Measurements from ENCODE around the gene EGFL8. TPM values are rescaled to one million over a fixed set of nuclear protein-coding genes. Genes with fewer than 3 reads are reported as not detected.

Gene EGFL8
- total RNA-seq, 2 experiments from 2014 or later: 11.4 to 13.1 TPM

DNA sequence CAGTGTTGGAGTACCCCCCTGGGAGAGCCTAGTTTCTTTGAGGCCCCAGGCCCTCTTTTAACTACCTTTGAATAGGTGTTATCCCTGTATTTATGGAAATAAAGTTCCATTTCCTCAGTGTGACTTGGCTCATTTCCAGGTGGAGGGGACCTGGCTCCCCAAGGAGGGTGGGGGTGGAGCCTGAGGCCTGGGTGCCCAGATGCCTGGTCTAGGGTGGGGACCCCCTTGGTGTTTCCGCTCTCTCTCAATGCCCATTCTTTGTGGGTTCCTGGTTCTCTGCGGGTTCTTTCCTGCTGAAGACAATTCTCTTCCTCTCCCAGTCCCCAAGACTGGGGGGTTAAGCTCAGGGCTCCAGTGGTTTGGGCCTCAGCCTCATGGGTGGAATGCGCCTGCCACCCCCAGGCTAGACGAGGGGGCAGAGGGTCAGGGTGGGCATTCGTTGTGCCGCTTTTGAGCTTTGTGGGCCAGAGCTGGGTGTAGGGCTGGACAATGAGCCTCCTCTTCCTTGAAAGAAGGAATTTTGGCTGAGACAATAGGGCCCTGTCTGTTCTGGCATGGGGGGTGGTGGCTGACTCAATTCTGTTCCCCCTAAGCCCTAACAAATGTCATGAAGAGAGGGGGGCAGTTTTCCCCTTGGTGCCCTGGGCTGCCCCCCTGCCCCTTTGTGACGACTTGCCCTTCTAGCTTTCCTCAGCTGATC, 686 bp upstream of the EGFL8 start:
- Mint-ChIP-seq H3K4me3 (no peak overlapping the region), H3K27me3 (no peaks in the 10 kb centered on the region), H3K4me1 (no peaks in the 10 kb centered on the region), H3K36me3 (peaks cover 2% of the 10 kb centered on the region), H3K9me3 (ENCODE audit: low read depth) (no peaks in the 10 kb centered on the region), H3K27ac (no peak overlapping the region)
- CTCF ChIA-PET: interaction anchor here (1.5 to 1.8 kb wide), 2 partner anchors 9 to 16 kb away, joined by 4 to 8 read pairs; no protein-coding TSS in a partner anchor
- no peak for DNase-seq
- no peak for ATAC-seq

- no peak overlapping the region for H3K4me3 Mint-ChIP-seq
- no peaks in the 10 kb centered on the region for H3K4me1 Mint-ChIP-seq
- ATAC-seq (no peak), DNase-seq (no peak)
- H3K36me3 Mint-ChIP-seq: peaks cover 6% of the 10 kb centered on the region
- H3K27me3 Mint-ChIP-seq: no peaks in the 10 kb centered on the region
- no peaks in the 10 kb centered on the region for H3K9me3 Mint-ChIP-seq (ENCODE audit: low read depth)
- no peak overlapping the region for H3K27ac Mint-ChIP-seq
- CTCF ChIA-PET: no interaction called here
Observed at GRCh38 chr6:32166411-32167061, 2.1 kb downstream of the EGFL8 start.

DNA sequence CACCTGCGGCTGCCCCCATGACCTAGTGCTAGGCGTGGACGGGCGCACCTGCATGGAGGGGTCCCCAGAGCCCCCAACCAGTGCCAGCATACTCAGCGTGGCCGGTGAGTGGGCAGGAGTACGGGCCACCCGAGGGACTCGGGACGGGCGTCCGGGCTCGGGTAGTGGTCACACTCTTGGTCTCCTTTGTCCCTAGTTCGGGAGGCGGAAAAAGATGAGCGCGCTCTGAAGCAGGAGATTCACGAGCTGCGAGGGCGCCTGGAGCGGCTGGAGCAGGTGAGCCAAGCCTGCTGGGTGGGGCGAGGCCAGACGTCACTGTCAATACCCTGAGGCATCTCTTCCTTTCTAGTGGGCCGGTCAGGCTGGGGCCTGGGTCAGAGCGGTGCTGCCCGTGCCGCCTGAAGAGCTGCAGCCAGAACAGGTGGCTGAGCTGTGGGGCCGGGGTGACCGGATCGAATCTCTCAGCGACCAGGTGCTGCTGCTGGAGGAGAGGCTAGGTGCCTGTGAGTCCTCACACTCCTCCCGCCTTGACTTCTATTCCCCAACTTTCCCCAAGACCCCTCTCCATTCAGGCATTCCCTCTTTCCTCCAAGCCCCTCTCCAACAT, 2.9 kb downstream of the EGFL8 start:
- Mint-ChIP-seq H3K4me3 (no peak overlapping the region), H3K9me3 (ENCODE audit: low read depth) (no peaks in the 10 kb centered on the region), H3K27me3 (no peaks in the 10 kb centered on the region), H3K4me1 (no peaks in the 10 kb centered on the region), H3K36me3 (peaks cover 6% of the 10 kb centered on the region), H3K27ac (no peak overlapping the region)
- DNase-seq (no peak), ATAC-seq (no peak)
- CTCF ChIA-PET: no interaction called here

- Mint-ChIP-seq H3K9me3 (ENCODE audit: low read depth) (no peaks in the 10 kb centered on the region), H3K27ac (no peak overlapping the region), H3K27me3 (no peaks in the 10 kb centered on the region), H3K4me3 (no peak overlapping the region), H3K36me3 (peaks cover 6% of the 10 kb centered on the region), H3K4me1 (peaks cover 3% of the 10 kb centered on the region)
- no peak for ATAC-seq
- DNase-seq: no peak
- CTCF ChIA-PET: no interaction called here
Observed at GRCh38 chr6:32167761-32168262, 3.4 kb downstream of the EGFL8 start.

GRCh38 chr6:32168350-32168749, 4.0 kb downstream of the EGFL8 start:
- ATAC-seq: no peak
- no peaks in the 10 kb centered on the region for H3K27me3 Mint-ChIP-seq
- H3K4me1 Mint-ChIP-seq: peaks cover 8% of the 10 kb centered on the region
- no peak for DNase-seq
- CTCF ChIA-PET: no interaction called here
- H3K36me3 Mint-ChIP-seq: peaks cover 6% of the 10 kb centered on the region
- peak overlapping the region; percentile 26 for H3K27ac Mint-ChIP-seq
- no peak overlapping the region for H3K4me3 Mint-ChIP-seq
- no peaks in the 10 kb centered on the region for H3K9me3 Mint-ChIP-seq (ENCODE audit: low read depth)

DNA sequence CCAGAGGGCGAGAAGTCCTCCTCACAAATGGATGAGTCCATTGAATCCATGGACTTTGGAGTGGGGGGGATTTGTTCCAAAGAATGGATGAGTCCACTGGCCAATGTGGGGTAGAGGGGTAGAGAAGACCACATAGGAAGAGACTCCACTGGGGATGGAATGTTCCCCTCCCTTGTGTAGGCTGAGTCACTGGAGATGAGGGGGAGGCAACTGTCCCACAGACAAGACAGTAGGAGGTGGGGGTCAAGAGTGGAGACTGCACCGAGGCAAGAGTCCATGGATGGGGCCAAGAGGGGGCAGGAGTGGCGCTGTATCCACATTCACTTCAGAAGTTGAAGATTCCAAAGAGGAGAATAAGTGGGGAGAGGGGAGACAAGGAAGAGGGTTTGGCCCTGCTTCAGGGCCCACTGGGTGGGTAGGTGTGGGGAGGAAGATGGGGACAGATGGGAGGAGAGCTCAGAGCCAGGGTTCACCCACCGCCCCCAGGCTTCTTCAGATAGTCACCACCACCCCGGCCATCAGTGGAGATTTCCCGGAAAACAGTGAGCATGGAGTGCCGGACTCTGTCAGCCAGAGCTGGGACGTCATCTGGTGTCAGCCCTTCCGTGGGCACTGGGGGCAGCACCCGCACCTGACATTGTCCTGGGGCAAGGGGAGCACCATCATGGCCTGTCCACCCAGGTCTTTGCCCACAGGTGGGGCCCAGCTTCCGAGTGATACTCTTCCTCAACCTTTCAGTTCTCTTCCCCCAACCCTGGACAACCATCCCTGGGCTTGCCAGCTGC, 4.6 kb downstream of the EGFL8 start:
- ATAC-seq: no peak
- CTCF ChIA-PET: interaction anchor here (1.3 kb wide), 1 partner anchor 50 kb away, joined by 3 read pairs; no protein-coding TSS in a partner anchor

GRCh38 chr6:32170294-32170693, 5.9 kb downstream of the EGFL8 start:
- CTCF ChIA-PET: no interaction called here
- H3K4me3 Mint-ChIP-seq: no peak overlapping the region
- H3K9me3 Mint-ChIP-seq (ENCODE audit: low read depth): no peaks in the 10 kb centered on the region
- H3K27me3 Mint-ChIP-seq: no peaks in the 10 kb centered on the region
- no peak for ATAC-seq
- H3K27ac Mint-ChIP-seq: no peak overlapping the region
- DNase-seq: no peak
- H3K4me1 Mint-ChIP-seq: peaks cover 28% of the 10 kb centered on the region
- H3K36me3 Mint-ChIP-seq: peaks cover 6% of the 10 kb centered on the region

More for the DNA sequence above, 4.6 kb downstream of the EGFL8 start:
- no peak overlapping the region for H3K4me3 Mint-ChIP-seq
- no peak overlapping the region for H3K27ac Mint-ChIP-seq
- H3K9me3 Mint-ChIP-seq (ENCODE audit: low read depth): no peaks in the 10 kb centered on the region
- H3K4me1 Mint-ChIP-seq: peaks cover 15% of the 10 kb centered on the region
- H3K27me3 Mint-ChIP-seq: no peaks in the 10 kb centered on the region
- peaks cover 6% of the 10 kb centered on the region for H3K36me3 Mint-ChIP-seq
- no peak for DNase-seq

DNA sequence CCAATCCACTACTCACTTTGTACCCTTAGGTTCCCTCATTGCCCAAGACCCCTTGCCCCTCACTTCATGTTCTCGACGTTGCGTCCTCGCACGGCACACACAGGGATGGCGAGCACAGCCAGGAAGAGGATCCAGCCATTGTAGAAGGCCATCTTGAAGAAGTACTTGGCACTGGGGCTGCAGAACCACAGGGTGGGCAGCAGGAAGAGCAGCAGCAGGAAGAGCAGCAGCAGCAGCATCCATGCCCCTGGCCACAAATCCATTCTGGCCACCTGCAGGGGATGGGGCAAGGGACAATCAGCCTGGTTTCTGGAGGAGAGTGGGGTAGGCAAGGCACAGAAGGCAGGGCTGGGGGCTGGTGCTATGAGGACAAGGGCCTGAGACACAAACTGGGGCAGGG, 6.8 kb downstream of the EGFL8 start:
- H3K4me3 Mint-ChIP-seq: no peak overlapping the region
- ATAC-seq (no peak), DNase-seq (no peak)
- H3K9me3 Mint-ChIP-seq (ENCODE audit: low read depth): no peaks in the 10 kb centered on the region
- no peaks in the 10 kb centered on the region for H3K27me3 Mint-ChIP-seq
- CTCF ChIA-PET: interaction anchor here (0.7 kb wide), 1 partner anchor 24 kb away, joined by 3 read pairs; no protein-coding TSS in a partner anchor
- H3K4me1 Mint-ChIP-seq: peaks cover 30% of the 10 kb centered on the region
- no peak overlapping the region for H3K27ac Mint-ChIP-seq
- H3K36me3 Mint-ChIP-seq: peaks cover 6% of the 10 kb centered on the region

- H3K36me3 Mint-ChIP-seq: peaks cover 4% of the 10 kb centered on the region
- DNase-seq: no peak
- no peaks in the 10 kb centered on the region for H3K27me3 Mint-ChIP-seq
- CTCF ChIA-PET: no interaction called here
- no peaks in the 10 kb centered on the region for H3K9me3 Mint-ChIP-seq (ENCODE audit: low read depth)
- H3K4me1 Mint-ChIP-seq: peaks cover 40% of the 10 kb centered on the region
- H3K4me3 Mint-ChIP-seq: no peak overlapping the region
- H3K27ac Mint-ChIP-seq: peak overlapping the region; percentile 0
- ATAC-seq: no peak
Observed at GRCh38 chr6:32173051-32173727, 8.8 kb downstream of the EGFL8 start.

DNA sequence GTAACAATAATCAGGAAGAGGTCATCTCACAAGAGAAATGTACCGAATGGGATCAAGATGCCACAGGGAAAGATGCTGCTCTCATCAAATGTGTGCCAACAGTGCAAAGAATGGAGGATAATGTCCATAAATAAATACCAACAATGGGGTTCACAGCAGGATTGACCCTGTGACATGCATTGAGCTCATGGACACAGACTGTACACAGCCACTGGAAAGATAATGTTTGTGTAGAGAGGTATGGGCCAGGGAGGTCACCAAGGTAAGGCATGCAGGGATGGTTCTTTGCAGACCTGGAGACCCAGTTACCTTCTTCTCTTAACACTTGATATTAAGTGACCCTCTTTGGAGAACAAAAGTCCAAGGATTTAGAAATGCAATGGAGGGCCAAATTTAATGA, 10.0 kb downstream of the EGFL8 start:
- CTCF ChIA-PET: no interaction called here
- H3K27ac Mint-ChIP-seq: no peak overlapping the region
- H3K4me1 Mint-ChIP-seq: peaks cover 48% of the 10 kb centered on the region
- peak overlapping the region; percentile 93 for H3K4me3 Mint-ChIP-seq
- no peak for ATAC-seq
- H3K27me3 Mint-ChIP-seq: no peaks in the 10 kb centered on the region
- peaks cover 8% of the 10 kb centered on the region for H3K36me3 Mint-ChIP-seq
- no peaks in the 10 kb centered on the region for H3K9me3 Mint-ChIP-seq (ENCODE audit: low read depth)
- no peak for DNase-seq

DNA sequence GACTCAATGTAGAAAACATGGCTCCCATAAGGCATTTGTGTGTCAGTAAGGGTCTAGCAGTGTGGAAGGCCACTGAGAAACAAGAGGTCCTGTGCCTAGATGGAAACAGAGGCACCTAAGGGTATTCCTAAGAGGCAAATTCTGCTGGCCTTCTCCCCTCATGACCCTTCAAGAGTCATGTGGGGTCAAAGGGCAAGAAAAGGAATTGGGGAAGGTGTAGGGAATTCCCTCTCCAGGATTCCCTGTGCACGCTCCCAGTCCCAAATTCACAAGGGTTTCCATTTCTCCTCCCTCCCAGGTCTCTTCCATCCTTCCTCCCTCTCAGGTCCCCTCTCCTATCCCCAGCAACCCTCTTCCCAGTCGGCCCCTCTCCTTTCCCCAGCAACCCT, 10.9 kb downstream of the EGFL8 start:
- DNase-seq (no peak), ATAC-seq (no peak)
- no peaks in the 10 kb centered on the region for H3K9me3 Mint-ChIP-seq (ENCODE audit: low read depth)
- CTCF ChIA-PET: no interaction called here
- H3K36me3 Mint-ChIP-seq: peaks cover 7% of the 10 kb centered on the region
- no peaks in the 10 kb centered on the region for H3K27me3 Mint-ChIP-seq
- H3K4me3 Mint-ChIP-seq: peak overlapping the region; percentile 93
- peaks cover 55% of the 10 kb centered on the region for H3K4me1 Mint-ChIP-seq
- H3K27ac Mint-ChIP-seq: peak overlapping the region; percentile 94

GRCh38 chr6:32175711-32176475, 11.5 kb downstream of the EGFL8 start, which contains the start of gene AGPAT1:
TSS of gene AGPAT1 (minus strand) at chr6:32176084. CDS start at chr6:32171496, 4,588 bp downstream.
- peak; percentile 62 for ATAC-seq
- peak; percentile 98 for DNase-seq
- no peaks in the 10 kb centered on the region for H3K27me3 Mint-ChIP-seq
- CTCF ChIA-PET: interaction anchor here (4.6 kb wide), 1 partner anchor 16 kb away, joined by 31 read pairs; the partner anchor contains the start of genes GPSM3 and PBX2
- H3K9me3 Mint-ChIP-seq (ENCODE audit: low read depth): no peaks in the 10 kb centered on the region
- peak within 1 kb of the TSS; percentile 94 for H3K27ac Mint-ChIP-seq
- H3K36me3 Mint-ChIP-seq: peaks cover 12% of the 10 kb centered on the region
- peak within 1 kb of the TSS; percentile 93 for H3K4me3 Mint-ChIP-seq
- peaks cover 59% of the 10 kb centered on the region for H3K4me1 Mint-ChIP-seq

All from activated CD8-positive, alpha-beta memory T cell treated with anti-CD3 and anti-CD28 coated beads, Interleukin-2, amount 10 ng/mL, durations not matched to agents 7 days and 5 days (primary cell).